Right hindlimb (tissue), 1 donor: ENCODE results near the gene MVB12B.

ENCODE experiments used
- DNase-seq: peaks from one replicate; pipeline ENCODE4 v3.0.0-alpha.2; 2018

The MVB12B gene

GRCh38 chr9:126304207-126304970 is 22.2 kb upstream of the MVB12B start:
- DNase-seq: no peak

DNA sequence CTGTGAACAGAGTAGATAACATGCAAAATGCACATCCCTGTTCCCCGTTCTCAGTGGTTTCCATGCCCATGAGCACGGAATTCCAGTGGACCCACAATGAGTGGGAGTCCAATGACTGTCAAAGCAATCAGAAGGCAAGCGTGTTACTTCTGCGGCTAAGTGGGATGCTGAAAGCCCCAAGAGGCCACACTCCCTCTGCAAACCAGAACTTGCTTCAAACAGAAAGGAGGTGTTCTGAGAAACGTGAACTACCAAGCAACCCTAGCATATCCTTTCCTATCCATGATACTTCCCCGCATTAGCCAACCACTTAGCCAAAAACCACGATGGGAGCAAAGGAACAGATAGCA is 21.7 kb upstream of the MVB12B start:
- no peak for DNase-seq

GRCh38 chr9:126306071-126306647 is 20.5 kb upstream of the MVB12B start:
- DNase-seq: no peak

DNA sequence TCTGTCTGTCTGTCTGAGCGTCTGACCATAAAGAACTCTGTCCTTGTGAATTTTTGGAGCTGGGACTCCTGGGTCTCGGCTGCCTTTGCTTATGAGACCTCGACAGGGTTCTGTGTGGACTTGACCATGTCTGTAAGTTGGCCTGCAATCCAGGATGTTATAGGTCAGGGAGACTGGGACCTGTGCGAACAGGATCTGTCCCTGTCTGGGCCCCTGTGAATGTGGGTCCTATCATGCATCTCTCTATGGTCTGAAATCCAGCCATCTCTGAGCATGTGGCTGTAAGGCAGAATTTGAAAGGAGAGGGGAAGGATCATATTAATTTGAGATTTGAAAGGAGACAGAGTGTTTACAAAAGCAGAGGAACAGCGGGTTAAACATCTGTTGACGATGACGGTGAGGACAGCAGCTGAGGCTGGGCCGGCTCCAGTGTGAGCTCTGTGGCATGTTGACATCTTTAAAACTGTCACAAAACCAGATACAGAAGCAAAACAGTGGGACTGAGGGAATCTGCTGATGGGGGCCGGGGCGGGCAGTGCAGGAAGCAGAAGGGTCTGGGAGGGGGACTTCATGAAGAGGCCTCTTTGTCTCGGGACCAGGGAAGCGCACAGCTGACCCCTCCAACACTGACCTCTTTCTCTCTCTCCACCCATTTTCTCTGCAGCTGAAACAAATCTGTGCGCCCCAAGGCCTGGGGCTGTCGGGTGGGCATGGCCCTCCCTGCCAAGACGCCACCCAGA is 19.1 kb upstream of the MVB12B start:
- no peak for DNase-seq

- DNase-seq: no peak
These were observed 17.0 kb upstream of the MVB12B start for GRCh38 chr9:126309427-126310189.

- DNase-seq: no peak
These were observed 13.8 kb upstream of the MVB12B start for GRCh38 chr9:126312584-126313551.

GRCh38 chr9:126316085-126316655 is 10.5 kb upstream of the MVB12B start:
- no peak for DNase-seq

GRCh38 chr9:126317513-126317912 is 9.1 kb upstream of the MVB12B start:
- no peak for DNase-seq

DNA sequence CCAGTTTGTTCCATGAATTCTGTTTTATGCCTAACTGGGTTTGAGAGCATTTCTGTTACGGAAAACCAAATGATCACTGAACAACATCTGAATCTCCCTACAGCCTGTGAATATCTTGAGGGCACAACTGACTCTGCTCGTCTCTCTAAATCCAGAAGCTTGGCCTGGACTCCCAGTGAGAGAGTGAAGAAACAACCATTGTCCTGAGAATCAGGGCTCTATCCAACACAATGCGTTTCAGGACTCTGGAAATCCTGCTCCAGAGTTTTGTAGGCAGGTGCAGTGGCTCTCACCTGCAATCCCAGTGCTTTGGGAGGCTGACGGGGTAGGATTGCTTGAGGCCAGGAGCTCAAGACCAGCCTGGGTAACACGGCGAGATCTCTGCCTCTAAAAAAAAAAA is 7.8 kb upstream of the MVB12B start:
- DNase-seq: no peak

DNA sequence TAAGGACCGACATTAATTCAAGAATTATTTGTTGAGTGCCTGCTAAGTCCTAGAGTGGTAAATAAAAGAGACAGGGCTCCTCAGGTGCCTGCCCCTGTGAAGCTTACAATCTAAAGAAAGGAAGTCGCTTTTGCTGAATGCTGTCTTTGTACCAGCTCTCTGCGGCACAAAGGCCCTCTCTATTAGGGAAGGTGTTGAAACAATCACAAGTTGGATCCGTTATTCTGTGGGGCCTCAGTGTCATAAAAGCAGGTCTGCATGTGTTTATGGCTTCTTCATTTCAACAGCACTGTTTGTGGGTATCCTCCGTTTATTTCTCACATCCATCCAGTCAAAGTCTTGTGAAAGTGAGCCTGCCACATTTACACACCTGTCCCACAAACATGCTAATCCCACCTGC is 7.0 kb upstream of the MVB12B start:
- no peak for DNase-seq

GRCh38 chr9:126320158-126320922 is 6.3 kb upstream of the MVB12B start:
- no peak for DNase-seq

- no peak for DNase-seq
These were observed 4.9 kb upstream of the MVB12B start for GRCh38 chr9:126321742-126322141.

DNA sequence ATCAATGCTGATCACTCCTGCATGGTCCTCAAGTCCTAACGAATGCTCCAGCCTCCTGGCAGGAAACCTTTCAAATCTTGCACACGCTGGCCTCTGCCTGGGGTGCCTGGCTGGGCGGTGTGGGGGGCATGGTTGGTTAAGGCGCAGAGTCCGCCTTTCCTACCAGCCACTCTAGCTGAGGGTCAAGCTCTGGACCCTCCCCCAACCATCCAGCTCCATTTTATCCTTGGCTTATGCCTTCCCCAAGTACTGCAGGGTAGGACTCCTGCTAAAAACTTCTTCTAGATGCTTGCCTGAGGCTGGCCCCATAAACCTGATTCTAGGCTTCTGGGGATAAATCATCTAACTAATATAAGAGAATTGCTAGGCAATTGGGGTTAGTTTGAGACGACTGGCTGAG is 808 bp upstream of the MVB12B start:
- DNase-seq: no peak

GRCh38 chr9:126327006-126327713 is 531 bp downstream of the MVB12B start:
- no peak for DNase-seq

- no peak for DNase-seq
These were observed 1.1 kb downstream of the MVB12B start for GRCh38 chr9:126327714-126328185.

- no peak for DNase-seq
These were observed 1.8 kb downstream of the MVB12B start for GRCh38 chr9:126328407-126328806.

DNA sequence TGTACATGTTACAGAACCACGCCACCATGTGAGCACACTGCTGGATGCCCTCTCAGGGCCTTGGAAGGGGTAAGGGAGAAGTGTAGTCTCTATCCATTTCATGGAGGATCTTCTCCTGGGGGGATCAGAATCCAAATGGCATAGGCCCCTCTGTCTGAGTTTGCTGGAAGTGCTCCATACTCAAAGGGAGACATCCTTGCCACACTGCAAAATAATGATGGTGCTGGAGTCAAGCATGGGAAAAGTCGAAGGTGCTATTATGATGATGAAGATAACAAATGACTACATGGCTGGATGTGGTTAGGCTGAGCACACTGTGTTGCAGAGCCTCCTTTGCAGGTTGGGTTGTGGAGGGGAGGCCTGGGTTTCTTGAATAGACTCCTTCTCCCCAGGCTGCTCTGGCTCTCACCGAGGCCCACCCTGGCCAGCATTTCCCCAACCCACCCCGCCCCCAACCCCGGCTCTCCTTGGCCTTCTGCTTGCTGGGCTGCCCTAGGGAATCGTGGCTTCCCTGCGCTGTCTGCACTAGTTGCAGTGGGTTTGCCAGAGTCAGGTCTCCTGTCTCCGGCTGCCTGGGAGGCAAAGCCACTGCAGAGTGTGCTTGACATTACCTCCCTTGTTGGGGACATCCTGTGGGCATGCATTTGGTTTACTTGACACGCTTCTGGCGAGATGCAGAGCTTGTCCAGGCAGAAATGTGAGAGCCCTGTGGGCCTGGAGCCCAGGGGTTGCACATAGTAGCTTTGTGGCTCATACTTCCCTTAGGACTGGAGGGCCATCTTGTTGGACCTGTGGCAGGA is 3.0 kb downstream of the MVB12B start:
- DNase-seq: no peak

GRCh38 chr9:126330536-126330935 is 3.9 kb downstream of the MVB12B start:
- no peak for DNase-seq
